ENCODE measurements around the gene PDZRN4. TPM values are rescaled to one million over a fixed set of nuclear protein-coding genes. Genes with fewer than 3 reads are reported as not detected.
"Not testable (repeated sequence)": the region's sequence is repeated elsewhere in the genome, so short reads cannot be mapped to it uniquely, and the experiment has no call there.

The PDZRN4 gene
- total and polyA plus RNA-seq, 8 donors, result 0.12 to 0.26 (median 0.23) TPM; not detected in 4

DNA sequence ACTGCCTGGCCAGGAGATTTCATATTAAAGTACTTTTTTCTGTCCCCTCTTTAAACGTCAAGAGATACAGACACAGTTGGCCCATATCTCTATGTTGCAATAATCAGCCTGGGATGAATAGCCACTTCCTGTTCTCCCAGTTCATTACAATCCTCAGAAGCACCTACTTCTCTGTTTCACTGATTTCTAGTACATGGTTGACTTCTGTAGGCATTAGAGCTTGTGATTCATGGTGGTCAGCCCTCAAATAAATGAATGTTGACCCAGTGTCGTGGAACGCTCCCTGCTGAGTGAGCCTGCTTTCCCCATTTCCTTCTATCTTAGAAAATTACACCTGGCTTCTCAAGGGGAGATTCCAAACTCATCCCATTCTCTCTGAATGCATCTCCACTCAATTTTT lies 416.7 kb downstream of the PDZRN4 start:
- DNase-seq (no peak), ATAC-seq (peak in 2 of 4 donors; percentile 35 to 53), FAIRE-seq (no peak)
- no peaks in the 10 kb centered on the region for H3K4me1 ChIP-seq
- no peak overlapping the region for H3K4me3 ChIP-seq
- WGBS, 2 donors, result 40 to 55% methylated on average over 3 of the region's 3 CpGs
- no peaks in the 10 kb centered on the region for H3K36me3 ChIP-seq
- H3K9me3 ChIP-seq, result no peaks in the 10 kb centered on the region
- H3K27me3 ChIP-seq, result no peaks in the 10 kb centered on the region
- no peak overlapping the region for H3K27ac ChIP-seq
- intact Hi-C loops (cut with DNase I), result no loop called here
- TF ChIP-seq, protein P1, sequence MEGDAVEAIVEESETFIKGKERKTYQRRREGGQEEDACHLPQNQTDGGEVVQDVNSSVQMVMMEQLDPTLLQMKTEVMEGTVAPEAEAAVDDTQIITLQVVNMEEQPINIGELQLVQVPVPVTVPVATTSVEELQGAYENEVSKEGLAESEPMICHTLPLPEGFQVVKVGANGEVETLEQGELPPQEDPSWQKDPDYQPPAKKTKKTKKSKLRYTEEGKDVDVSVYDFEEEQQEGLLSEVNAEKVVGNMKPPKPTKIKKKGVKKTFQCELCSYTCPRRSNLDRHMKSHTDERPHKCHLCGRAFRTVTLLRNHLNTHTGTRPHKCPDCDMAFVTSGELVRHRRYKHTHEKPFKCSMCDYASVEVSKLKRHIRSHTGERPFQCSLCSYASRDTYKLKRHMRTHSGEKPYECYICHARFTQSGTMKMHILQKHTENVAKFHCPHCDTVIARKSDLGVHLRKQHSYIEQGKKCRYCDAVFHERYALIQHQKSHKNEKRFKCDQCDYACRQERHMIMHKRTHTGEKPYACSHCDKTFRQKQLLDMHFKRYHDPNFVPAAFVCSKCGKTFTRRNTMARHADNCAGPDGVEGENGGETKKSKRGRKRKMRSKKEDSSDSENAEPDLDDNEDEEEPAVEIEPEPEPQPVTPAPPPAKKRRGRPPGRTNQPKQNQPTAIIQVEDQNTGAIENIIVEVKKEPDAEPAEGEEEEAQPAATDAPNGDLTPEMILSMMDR (IDR thresholded peaks at IDR 0.05), result no peak

- Histone ChIP-seq H3K4me3 (no peak overlapping the region), H3K27ac (no peak overlapping the region), H3K36me3 (no peaks in the 10 kb centered on the region), H3K9me3 (no peaks in the 10 kb centered on the region), H3K27me3 (no peaks in the 10 kb centered on the region), H3K4me1 (no peaks in the 10 kb centered on the region)
- TF ChIP-seq, protein P1 (IDR thresholded peaks at IDR 0.05), result no peak
- DNase-seq, result no peak
- 63 to 68% methylated on average over 16 of the region's 16 CpGs for WGBS, 2 donors
- FAIRE-seq, result no peak
- ATAC-seq, result no peak
- intact Hi-C loops (cut with DNase I), result no loop called here
These were observed 417.6 kb downstream of the PDZRN4 start for GRCh38 chr12:41605545-41606305.

GRCh38 chr12:41606468-41607445 lies 418.6 kb downstream of the PDZRN4 start:
- DNase-seq, result no peak
- no peaks in the 10 kb centered on the region for H3K36me3 ChIP-seq
- H3K27ac ChIP-seq, result no peak overlapping the region
- H3K4me3 ChIP-seq, result no peak overlapping the region
- no peaks in the 10 kb centered on the region for H3K27me3 ChIP-seq
- FAIRE-seq, result no peak
- H3K4me1 ChIP-seq, result no peaks in the 10 kb centered on the region
- H3K9me3 ChIP-seq, result no peaks in the 10 kb centered on the region
- WGBS, 2 donors, result 49 to 60% methylated on average over 8 of the region's 8 CpGs
- TF ChIP-seq, protein P1 (IDR thresholded peaks at IDR 0.05), result no peak
- intact Hi-C loops (cut with DNase I), result no loop called here
- no peak for ATAC-seq

GRCh38 chr12:41612892-41613557 lies 424.9 kb downstream of the PDZRN4 start:
- no peaks in the 10 kb centered on the region for H3K4me1 ChIP-seq
- intact Hi-C loops (cut with DNase I), result no loop called here
- H3K4me3 ChIP-seq, result no peak overlapping the region
- H3K36me3 ChIP-seq, result no peaks in the 10 kb centered on the region
- no peaks in the 10 kb centered on the region for H3K9me3 ChIP-seq
- H3K27me3 ChIP-seq, result no peaks in the 10 kb centered on the region
- FAIRE-seq, result no peak
- ATAC-seq, result no peak
- no peak overlapping the region for H3K27ac ChIP-seq
- no peak for DNase-seq
- TF ChIP-seq, protein P1 (IDR thresholded peaks at IDR 0.05), result no peak
- 60 to 77% methylated on average over 3 of the region's 3 CpGs for WGBS, 2 donors

- intact Hi-C loops (cut with DNase I); FAIRE-seq; H3K4me1 ChIP-seq; DNase-seq; H3K4me3 ChIP-seq; H3K27ac ChIP-seq; H3K36me3 ChIP-seq; ATAC-seq; H3K9me3 ChIP-seq; H3K27me3 ChIP-seq: not testable (repeated sequence)
- WGBS, 2 donors, result 40 to 56% methylated on average over 3 of the region's 3 CpGs
These were observed 427.1 kb downstream of the PDZRN4 start for GRCh38 chr12:41615174-41615573.
